Stimulated activated CD4-positive, alpha-beta T cell treated with anti-CD3 and anti-CD28 coated beads, Interleukin-1b, Interleukin-23, amount 100 ng/mL, for 48 hours (primary cell): Measurements from ENCODE around the gene GET4.
"Not testable (repeated sequence)": the region's sequence is repeated elsewhere in the genome, so short reads cannot be mapped to it uniquely, and the experiment has no call there.

Experiments used
- DNase-seq: peaks from one replicate; pipeline ENCODE4 v3.0.0-alpha.2; 2020

The GET4 gene

DNA sequence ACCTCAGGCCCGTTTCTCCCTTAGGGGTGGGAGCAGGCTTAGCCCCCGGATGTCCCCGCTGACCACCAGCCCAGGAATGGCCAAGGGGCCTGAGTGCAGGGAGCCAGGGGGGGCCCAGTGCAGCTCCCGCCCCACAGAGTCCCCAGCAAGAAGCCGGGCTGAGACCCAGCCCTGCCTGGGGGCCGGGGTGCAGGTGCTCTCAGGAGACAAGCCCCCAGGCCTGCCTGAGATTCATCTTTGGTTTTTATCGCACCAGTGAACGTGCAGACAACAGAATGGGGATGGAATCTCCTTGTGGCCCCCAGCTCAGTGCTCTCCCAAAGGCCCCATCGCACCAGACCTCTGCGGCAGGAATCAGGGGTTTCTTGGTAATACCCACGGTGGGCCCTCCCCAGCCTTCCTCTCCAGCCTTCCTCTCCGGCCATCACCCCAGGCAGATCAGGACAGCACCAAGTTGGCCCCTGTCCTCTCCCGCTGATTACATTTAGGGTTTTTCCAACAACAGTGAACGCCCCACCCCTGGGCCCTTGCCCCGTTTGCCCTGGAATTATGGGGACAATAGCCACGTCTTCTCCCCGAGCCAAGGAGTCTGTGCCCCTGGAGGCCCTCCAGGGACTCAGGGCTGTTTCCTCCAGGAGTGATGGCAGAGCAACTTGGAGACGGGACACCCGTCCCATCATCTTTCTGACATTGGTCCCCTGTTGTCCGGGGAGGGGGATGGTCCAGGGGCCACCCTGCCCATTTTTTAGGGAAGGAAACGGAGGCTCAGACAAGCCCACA, 55.7 kb downstream of the GET4 start:
- no peak for DNase-seq

DNA sequence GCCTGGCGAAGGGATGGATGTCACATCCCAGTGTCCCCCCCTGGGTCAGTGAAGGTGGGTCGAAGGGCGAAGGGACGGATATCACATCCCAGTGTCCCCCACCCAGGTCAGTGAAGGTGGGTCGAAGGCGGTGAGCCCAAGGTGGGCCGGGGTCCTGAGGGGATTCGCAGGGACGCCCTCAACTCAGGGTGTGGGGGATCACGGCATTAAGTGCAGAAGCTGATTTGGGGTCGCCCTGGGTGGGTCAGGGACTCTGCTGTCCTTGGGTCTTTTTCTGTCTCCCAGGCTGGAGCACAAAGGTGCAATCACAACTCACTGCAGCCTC, 56.3 kb downstream of the GET4 start:
- no peak for DNase-seq

DNA sequence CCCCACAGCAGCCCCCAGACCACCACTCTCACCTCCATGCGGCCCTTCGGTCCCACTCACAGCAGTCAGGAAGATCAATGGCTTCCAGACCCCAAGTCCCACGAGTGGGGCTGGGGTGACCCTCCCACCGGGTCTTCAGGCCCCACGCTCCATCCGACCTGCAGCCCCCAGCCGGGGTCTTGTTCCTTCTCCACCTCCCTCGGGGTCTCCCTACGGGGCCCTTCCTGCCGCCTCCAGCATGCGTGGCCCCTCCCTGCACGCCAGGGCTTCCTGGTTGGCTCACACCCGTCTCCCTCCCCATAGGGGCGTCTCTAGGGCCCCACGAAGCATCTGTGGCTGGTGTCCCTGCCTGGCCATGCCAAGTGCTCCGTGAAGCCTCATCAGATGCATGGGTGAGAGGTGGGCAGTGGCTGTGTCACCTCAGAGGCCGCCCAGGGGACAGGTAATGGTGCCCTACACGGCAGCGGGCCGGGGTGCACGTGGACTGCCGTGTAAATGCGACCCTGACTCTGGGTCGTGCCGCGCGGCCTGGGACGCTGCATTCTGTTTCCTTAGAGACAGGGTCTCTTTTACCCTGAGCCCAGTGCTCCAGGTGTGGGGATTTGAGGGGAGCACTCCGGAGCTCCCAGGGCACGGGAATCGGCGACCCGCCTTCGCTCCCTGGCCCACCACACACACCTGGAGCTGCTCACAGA, 58.3 kb downstream of the GET4 start:
- no peak for DNase-seq

DNA sequence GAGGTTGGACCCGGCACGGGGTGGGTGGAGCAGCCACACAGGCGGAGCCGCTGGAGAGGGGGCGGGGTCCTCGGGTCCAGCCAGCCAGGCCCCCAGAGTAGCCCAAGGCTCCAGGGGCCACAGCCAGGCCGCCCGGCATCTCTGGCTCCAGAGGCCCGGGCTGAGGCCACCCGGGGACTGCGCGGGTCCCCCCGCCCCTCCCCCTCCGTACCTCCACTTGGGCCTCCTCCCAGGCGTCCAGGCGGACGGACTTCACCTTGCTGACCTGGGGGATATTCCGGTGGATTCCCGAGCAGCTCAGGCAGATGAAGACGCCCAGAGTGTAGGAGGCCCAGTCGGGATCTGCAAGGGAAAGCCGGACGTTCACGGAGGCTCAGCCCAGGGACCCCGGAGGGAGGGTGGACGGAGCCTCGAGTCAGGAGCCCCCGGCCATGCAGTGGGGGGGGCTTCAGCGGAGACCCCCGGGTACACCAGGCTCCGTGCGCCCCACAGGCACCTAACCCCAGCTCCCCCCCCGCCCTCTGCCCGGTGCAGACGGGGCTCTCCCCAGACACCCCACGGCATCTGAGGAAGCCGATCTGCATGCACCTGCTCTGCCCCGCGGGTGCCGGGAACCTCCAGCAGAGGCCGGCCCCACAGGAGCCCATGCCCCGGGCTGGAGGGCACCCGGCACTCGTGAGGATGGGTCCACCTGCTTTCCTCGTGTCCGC, 59.0 kb downstream of the GET4 start:
- no peak for DNase-seq

DNA sequence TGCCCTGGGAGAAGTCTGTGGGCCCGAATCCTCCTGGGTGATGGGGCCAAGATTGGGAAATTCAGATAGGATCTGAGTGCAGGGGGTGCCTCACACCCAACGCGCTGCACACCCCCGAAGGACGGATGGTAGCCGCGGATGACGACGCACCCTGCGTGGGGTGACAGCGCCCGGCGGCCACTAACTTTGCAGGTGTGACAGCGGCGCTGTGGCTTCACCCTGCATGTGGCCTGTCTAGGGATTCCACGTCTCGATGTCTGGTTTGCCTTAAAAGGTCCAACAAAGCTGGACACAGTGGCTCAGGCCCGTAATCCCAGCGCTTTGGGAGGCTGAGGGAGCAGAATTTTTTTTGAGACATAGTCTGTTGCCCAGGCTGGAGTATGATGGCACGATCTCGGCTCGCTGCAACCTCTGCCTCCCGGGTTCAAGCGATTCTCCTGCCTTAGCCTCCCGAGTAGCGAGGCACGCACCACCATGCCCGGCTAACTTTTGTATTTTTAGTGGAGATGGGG, 59.6 kb downstream of the GET4 start:
- DNase-seq, result no peak

DNA sequence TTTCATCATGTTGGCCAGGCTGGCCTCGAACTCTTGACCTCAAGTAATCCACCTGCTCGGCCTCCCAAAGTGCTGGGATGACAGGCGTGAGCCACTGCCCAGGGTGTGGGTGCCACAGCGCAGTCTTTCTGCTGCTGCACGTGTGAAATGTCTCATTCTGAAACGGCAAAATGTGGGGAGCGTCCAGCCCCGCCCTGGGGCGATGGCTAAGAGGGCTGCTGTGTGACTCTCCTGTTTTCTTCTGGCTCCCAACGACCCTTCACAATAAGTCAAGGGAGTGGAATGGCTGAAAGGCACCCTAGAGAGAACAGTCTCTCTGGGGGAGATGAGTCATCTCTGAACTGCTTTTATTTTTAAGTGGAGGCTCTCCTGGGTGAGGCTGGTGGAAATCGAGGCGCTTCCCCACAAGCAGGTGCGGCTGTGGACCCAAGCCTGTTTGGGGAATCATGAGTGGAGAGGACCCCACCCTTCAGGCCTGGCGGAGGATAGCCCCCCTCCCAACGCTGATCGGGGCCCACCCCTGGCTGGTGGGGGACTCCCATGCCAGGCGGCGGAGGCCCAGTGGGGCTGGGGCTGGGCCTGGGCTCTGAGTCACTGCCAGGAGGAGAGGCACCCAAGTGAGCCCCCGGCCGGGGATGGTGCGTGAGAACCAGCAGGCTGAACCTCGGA, 60.2 kb downstream of the GET4 start:
- peak; percentile 47 for DNase-seq

DNA sequence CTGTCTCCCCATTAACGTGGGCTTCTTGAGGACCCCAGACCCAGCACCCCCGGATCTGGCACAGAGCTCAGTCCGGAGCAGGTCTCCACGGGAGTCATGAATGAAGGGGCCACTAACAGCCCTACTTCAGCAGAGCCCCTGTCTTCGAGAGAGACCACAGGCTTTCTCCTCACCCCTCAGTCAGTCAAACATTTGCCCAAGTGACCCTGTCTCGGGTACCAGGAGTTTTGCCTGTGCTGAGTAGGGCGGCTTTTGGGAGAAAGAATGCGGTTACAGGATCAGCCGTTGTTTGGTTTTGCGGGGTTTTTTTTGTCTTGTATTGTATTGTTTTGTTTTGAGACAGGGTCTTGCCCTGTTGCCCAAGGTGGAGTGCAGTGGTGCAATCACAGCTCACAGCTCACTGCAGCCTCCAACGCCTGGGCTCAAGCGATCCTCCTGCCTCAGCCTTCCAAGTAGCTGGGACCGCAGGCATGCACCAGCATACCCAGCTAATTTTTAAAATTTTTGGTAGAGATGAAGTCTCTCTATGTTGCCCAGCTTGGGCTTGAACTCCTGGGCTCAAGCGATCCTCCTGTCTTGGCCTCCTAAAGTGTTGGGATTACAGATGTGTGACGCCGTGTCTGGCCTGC, 61.6 kb downstream of the GET4 start:
- no peak for DNase-seq

DNA sequence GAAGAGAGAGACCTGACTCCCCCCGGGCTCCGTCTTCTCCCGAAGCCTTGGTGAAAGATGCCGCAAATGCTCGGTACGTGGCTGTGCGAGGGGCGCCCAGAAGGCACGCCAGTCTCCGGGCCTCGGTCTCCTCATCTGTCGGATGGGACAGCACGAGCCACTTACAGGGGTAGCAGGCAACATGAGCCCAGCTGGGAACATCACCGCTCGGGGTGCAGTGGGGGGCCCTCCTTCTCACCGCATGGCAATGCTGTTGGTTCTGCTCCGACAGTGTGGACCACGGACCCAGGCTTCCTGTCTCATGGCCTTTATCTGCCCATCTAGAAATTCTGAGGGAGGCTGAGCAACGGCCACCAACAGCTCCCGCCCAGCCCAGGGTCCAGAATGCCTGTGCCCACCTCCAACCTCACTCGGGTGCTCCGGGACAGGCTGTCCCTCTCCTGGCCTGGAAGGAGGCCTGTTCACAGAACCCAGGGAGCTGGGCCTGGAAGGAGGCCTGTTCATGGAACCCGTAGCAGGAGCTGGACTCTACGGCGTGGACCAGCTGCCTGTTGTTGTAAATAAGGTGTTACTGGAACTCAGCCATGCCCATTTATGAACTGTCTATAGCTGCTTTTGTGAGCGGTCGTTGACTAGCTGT, 62.3 kb downstream of the GET4 start:
- no peak for DNase-seq

DNA sequence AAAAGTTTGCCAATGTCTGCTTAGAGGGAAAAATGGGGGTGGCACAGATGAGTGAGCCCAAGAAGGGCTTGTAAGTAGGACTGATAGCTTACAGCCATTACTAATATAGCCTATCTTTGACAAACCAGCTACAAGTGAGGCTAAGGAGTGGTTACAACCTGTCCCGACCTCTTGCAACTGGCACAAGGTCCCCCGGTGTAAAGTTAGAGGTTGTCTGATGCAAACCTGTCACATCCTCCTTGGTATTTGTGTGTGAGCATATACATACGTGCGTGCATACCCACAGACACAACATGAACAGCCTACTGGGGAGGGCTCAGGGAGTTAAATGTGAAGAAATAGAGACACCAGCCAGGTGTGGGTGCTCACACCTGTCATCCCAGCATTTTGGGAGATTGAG, 63.5 kb downstream of the GET4 start:
- no peak for DNase-seq

DNA sequence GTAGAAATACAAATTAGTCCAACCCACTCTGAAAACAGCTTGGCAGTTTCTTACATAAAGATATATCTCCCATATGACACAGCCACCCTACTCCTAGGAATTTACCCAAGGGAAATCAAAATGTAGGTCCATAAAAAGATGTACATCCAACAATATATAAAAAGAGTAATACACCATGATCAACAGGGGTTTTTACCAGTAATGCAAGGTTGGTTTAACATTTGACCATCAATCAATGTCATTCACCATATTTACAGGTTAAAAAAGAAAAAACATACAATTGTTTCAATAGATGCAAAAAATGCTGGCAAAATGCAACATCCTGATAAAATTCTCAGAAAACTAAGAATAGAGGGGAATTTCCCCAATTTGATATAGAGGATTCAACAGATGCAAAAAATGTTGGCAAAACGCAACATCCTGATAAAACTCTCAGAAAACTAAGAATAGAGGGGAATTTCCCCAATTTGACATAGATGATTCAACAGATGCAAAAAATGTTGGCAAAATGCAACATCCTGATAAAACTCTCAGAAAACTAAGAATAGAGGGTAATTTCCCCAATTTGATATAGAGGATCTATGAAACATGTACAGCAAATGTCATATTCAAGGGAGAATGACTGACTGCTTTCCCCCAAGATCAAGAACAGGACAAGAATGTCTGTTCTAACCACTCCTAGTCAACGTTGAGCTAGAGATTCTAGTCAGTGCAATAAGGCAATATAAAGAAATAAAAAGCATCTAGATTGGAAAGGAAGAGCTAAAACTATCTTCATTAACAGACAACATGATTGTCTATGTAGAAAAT, 64.5 kb downstream of the GET4 start:
- DNase-seq, result no peak

DNA sequence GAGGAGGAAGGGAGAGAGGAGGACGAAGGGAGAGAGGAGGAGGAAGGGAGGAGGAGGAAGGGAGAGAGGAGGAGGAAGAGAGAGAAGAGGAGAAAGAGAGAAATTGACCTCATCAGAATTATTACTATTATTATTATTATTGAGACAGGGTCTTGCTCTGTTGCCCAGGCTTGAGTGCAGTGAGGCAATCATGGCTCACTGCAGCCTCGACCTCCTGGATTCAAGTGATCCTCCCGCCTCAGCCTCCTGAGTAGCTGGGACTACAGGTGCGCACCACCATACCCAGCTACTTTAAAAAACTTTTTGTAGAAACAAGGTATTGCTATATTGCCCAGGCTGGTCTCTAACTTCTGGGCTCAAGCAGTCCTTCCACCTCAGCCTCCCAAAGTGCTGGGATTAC, 67.4 kb downstream of the GET4 start:
- not testable (repeated sequence) for DNase-seq

DNA sequence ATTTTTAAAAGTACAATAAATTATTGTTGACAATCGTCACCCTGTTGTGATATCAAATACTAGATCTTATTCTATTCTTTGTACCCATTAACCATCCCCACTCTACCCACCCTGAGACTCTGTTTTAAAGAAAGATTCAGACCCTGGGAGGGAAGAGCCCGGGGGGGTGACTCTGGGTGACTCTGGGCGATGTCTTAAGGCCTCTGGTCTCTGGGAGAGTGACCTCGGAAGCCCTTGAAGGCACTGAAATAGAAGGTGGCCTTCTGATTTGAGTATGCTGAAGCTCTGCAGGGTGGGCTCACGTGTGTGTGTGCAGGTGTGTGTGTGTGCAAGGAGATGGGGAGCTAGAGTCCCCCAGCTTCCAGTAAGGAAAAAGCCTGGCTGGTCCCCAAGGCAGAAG, 68.4 kb downstream of the GET4 start:
- no peak for DNase-seq

DNA sequence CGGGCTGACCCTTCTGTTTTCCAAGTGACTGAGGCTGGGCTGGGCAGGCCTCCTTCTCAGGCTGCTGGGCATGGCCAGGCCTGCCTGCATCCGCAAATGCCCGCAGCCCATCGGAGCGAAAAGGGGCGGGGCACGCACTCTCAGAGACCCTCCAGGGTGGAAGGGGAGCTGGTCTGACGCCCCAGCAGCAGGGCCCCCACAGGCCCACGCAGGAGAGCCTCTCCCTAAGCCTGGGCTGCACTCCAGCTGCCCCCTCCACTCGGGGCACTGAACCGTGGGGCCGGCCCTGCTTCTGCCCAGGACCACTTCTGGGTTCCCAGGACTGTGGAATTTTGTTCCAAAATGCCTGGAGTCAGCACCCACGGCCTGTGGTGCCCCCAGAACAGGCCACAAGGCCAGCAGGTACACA, 68.8 kb downstream of the GET4 start:
- DNase-seq, result no peak

DNA sequence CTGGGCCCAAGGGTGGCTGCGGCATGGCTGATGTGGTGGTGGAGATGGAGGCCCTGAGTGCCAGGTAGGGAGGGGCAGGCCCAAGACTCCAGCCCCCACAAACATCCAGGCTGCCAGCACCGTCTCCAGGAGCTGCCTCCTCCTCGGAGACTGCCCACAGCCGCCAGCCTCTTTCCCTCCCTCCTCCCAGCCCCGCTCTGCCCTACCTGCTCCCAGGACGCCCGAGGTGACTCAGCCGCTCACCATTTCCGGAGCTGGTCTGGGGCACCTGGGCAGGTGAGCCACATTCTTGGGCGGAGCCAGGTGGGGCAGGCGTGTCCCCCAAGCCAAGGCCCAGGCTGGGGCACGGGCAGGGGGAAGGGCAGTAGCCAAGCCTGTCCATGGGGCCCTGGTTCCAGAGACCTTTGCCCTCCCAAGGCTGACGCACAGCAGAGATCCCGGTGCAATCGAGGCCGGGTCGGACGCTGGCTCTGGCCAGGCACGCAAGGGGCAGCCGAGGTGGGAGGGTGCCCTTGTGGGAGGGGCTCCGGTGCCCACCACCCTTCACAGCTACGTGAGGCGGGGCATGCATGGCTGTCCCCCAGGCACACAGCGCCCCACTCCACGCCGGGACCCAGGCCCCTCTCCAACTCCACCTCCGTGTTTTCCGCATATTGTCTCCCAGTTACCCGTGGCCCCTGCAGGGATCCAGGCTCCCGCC, 69.4 kb downstream of the GET4 start:
- no peak for DNase-seq
